IMR-90 (cell line): ENCODE results near the gene IFIT2. TPM values are rescaled to one million over a fixed set of nuclear protein-coding genes. Genes with fewer than 3 reads are reported as not detected.

ENCODE experiments used
- ATAC-seq: fragments of 200-7000 bp; cut with Tn5 transposase; 2 replicates; pipeline ENCODE4 v1.9.1; 2020; ENCODE audit warnings: low read depth, mild to moderate bottlenecking, moderate library complexity
- BruUV-seq: library from RNA; stranded (reverse); fragments of 400-500 nt; replicated peaks from 2 replicates; lab custom pipeline; 2021; lab: Mats Ljungman, UMichigan
- CTCF ChIA-PET: fragments of 300-600 bp; formaldehyde crosslinking; extraction: SDS; loops from one replicate; lab custom pipeline; 2021; ENCODE audit warnings: antibody characterized with exemption; lab: Yijun Ruan, JAX
- POLR2A ChIA-PET: fragments of 300-600 bp; sonication (Branson Sonifier 250); formaldehyde crosslinking; loops from one replicate; lab custom pipeline; 2022; ENCODE audit warnings: antibody characterized with exemption; ENCODE audit not compliant: unreplicated experiment; lab: Charles Lee
- DNase-seq: peaks from one replicate; pipeline ENCODE4 v3.0.0; 2013
- H2AFZ ChIP-seq: replicated peaks from 2 replicates; pipeline ENCODE3; 2013; ENCODE audit warnings: low read length, mild to moderate bottlenecking; ENCODE audit not compliant: poor library complexity
- H2AK5ac ChIP-seq: 2 replicates; pipeline ENCODE4 v1.6.1; 2013; ENCODE audit warnings: low read depth, low read length, inconsistent platforms
- H2AK9ac ChIP-seq: replicated peaks from 2 replicates; pipeline ENCODE3; 2013; ENCODE audit warnings: mild to moderate bottlenecking, low read depth, low read length, moderate library complexity; ENCODE audit not compliant: poor library complexity
- H2BK120ac ChIP-seq: 2 replicates; pipeline ENCODE4 v1.6.1; 2013; ENCODE audit warnings: low read depth, low read length, inconsistent platforms
- H2BK15ac ChIP-seq: 3 replicates; pipeline ENCODE4 v1.6.1; 2013; ENCODE audit warnings: low read depth, low read length, inconsistent platforms
- H2BK20ac ChIP-seq: 2 replicates; pipeline ENCODE4 v1.6.1; 2013; ENCODE audit warnings: low read depth, mild to moderate bottlenecking, inconsistent platforms, low read length, moderate library complexity
- H2BK5ac ChIP-seq: 2 replicates; pipeline ENCODE4 v1.6.1; 2013; ENCODE audit warnings: mild to moderate bottlenecking, low read depth, low read length, inconsistent platforms; ENCODE audit not compliant: poor library complexity, severe bottlenecking
- H3K14ac ChIP-seq: replicated peaks from 2 replicates; pipeline ENCODE4 v1.6.1; 2013; ENCODE audit warnings: low read depth, low read length, inconsistent platforms
- H3K18ac ChIP-seq: 2 replicates; pipeline ENCODE4 v1.6.1; 2013; ENCODE audit warnings: low read depth, low read length, control low read depth
- H3K23ac ChIP-seq: 2 replicates; pipeline ENCODE4 v1.6.1; 2013; ENCODE audit warnings: low read depth, low read length, inconsistent platforms
- H3K27ac ChIP-seq: 2 replicates; pipeline ENCODE4 v1.5.1; 2013; ENCODE audit warnings: mild to moderate bottlenecking, control low read depth, low read length; ENCODE audit not compliant: insufficient read depth
- H3K27me3 ChIP-seq: 2 replicates; pipeline ENCODE4 v1.6.1; 2013; ENCODE audit warnings: low read length; ENCODE audit not compliant: control insufficient read depth, insufficient read depth
- H3K36me3 ChIP-seq: 2 replicates; pipeline ENCODE4 v1.6.1; 2013; ENCODE audit warnings: low read length, mixed read lengths; ENCODE audit not compliant: control insufficient read depth, insufficient read depth
- H3K4ac ChIP-seq: 2 replicates; pipeline ENCODE4 v1.6.1; 2013; ENCODE audit warnings: low read depth, low read length, inconsistent platforms
- H3K4me1 ChIP-seq: 2 replicates; pipeline ENCODE4 v1.6.1; 2013; ENCODE audit warnings: low read length, mixed read lengths; ENCODE audit not compliant: control insufficient read depth, insufficient read depth
- H3K4me2 ChIP-seq: 2 replicates; pipeline ENCODE4 v1.6.1; 2013; ENCODE audit warnings: low read depth, mild to moderate bottlenecking, control low read depth, low read length, moderate library complexity
- H3K4me3 ChIP-seq: 2 replicates; pipeline ENCODE4 v1.5.1; 2013; ENCODE audit warnings: low read depth, mild to moderate bottlenecking, control low read depth, low read length, moderate library complexity; ENCODE audit not compliant: insufficient read depth
- H3K56ac ChIP-seq: 2 replicates; pipeline ENCODE4 v1.6.1; 2013; ENCODE audit warnings: low read length, inconsistent platforms; ENCODE audit not compliant: insufficient read depth; ENCODE audit errors: extremely low read depth
- H3K79me1 ChIP-seq, 2 experiments: 2 replicates each; pipeline ENCODE4 v1.6.1; 2013; ENCODE audit warnings: low read length in 2 of 2, inconsistent platforms in 1 of 2, low read depth in 1 of 2
- H3K9ac ChIP-seq: 2 replicates; pipeline ENCODE4 v1.6.1; 2013; ENCODE audit warnings: low read depth, low read length, control low read depth
- H3K9me1 ChIP-seq: 2 replicates; pipeline ENCODE4 v1.6.1; 2013; ENCODE audit warnings: low read length, inconsistent platforms; ENCODE audit not compliant: insufficient read depth
- H3K9me3 ChIP-seq: 2 replicates; pipeline ENCODE4 v1.6.1; 2013; ENCODE audit warnings: low read length; ENCODE audit not compliant: control insufficient read depth, insufficient read depth
- H4K20me1 ChIP-seq: 2 replicates; pipeline ENCODE4 v1.6.1; 2013; ENCODE audit warnings: low read length, inconsistent platforms; ENCODE audit not compliant: insufficient read depth
- H4K5ac ChIP-seq: 2 replicates; pipeline ENCODE4 v1.6.1; 2013; ENCODE audit warnings: mild to moderate bottlenecking, low read depth, low read length, control low read depth
- H4K8ac ChIP-seq, 2 experiments: 2 replicates each; pipeline ENCODE4 v1.6.1; 2013; ENCODE audit warnings: low read depth in 2 of 2, low read length in 2 of 2, control low read depth in 1 of 2, inconsistent platforms in 1 of 2
- H4K91ac ChIP-seq: 2 replicates; pipeline ENCODE4 v1.6.1; 2013; ENCODE audit warnings: low read depth, low read length, inconsistent platforms; ENCODE audit not compliant: insufficient read depth
- BHLHE40 ChIP-seq: fragments of 150-350 bp; IDR thresholded peaks from 2 replicates; pipeline ENCODE4 v1.6.1; 2016; ENCODE audit warnings: mild to moderate bottlenecking, low read depth, low read length
- CEBPB ChIP-seq: IDR thresholded peaks from 2 replicates; pipeline ENCODE4 v1.6.1; 2012; ENCODE audit warnings: low read depth, low read length, improper control_type of control experiment
- CHD1 ChIP-seq: IDR thresholded peaks from 2 replicates; pipeline ENCODE4 v1.6.1; 2012; ENCODE audit warnings: low read depth, low read length, improper control_type of control experiment
- ELK1 ChIP-seq: fragments of 150-350 bp; IDR thresholded peaks from 2 replicates; pipeline ENCODE4 v1.6.1; 2016; ENCODE audit warnings: low read depth, mild to moderate bottlenecking, low read length, moderate library complexity, borderline replicate concordance
- FOS ChIP-seq: fragments of 150-350 bp; IDR thresholded peaks from 2 replicates; pipeline ENCODE4 v1.6.1; 2016; ENCODE audit warnings: low read depth, low read length
- MAFK ChIP-seq: IDR thresholded peaks from 2 replicates; pipeline ENCODE4 v1.6.1; 2012; ENCODE audit warnings: low read depth, low read length, improper control_type of control experiment
- MAZ ChIP-seq: IDR thresholded peaks from 2 replicates; pipeline ENCODE4 v1.6.1; 2012; ENCODE audit warnings: low read depth, mild to moderate bottlenecking, low read length, improper control_type of control experiment, moderate library complexity, borderline replicate concordance
- MXI1 ChIP-seq: IDR thresholded peaks from 2 replicates; pipeline ENCODE4 v1.6.1; 2012; ENCODE audit warnings: low read depth, mild to moderate bottlenecking, low read length, moderate library complexity, borderline replicate concordance
- NFE2L2 ChIP-seq: fragments of 150-350 bp; IDR thresholded peaks from 2 replicates; pipeline ENCODE4 v1.6.1; 2016; ENCODE audit warnings: low read depth, mild to moderate bottlenecking, low read length
- POLR2A ChIP-seq: IDR thresholded peaks from 2 replicates; pipeline ENCODE4 v1.6.1; 2012; ENCODE audit warnings: mild to moderate bottlenecking, low read depth, low read length
- RAD21 ChIP-seq: IDR thresholded peaks from 2 replicates; pipeline ENCODE4 v1.6.1; 2012; ENCODE audit warnings: low read length, improper control_type of control experiment
- RFX5 ChIP-seq: IDR thresholded peaks from 2 replicates; pipeline ENCODE4 v1.8.0; 2012; ENCODE audit warnings: low read depth, mild to moderate bottlenecking, low read length, moderate library complexity
- SMC3 ChIP-seq: fragments of 150-350 bp; IDR thresholded peaks from 2 replicates; pipeline ENCODE4 v1.6.1; 2016; ENCODE audit warnings: low read depth, mild to moderate bottlenecking, antibody characterized with exemption, low read length, moderate library complexity
- WGBS, 2 experiments: methylation state at CpG; one replicate each; pipeline versions ENCODE4 v1.1.5 to v1.1.7; 2013; ENCODE audit warnings: missing lambda C conversion rate in 2 of 2; ENCODE audit not compliant: insufficient read length in 1 of 2; ENCODE audit errors: extremely low coverage in 2 of 2; 5-methylcytosine and 5-hydroxymethylcytosine counted together
- dilution Hi-C: fragments of 300-500 bp; cut with HindIII; formaldehyde crosslinking; loops from one replicate; pipeline ENCODE4 v1.14.3; 2018; ENCODE audit warnings: low sequenced_read_pairs; ENCODE audit not compliant: unreplicated experiment
- in situ Hi-C: fragments of 300-500 bp; cut with MboI; formaldehyde crosslinking; loops from 3 replicates; pipeline ENCODE4 v1.14.3; 2019; ENCODE audit warnings: low sequenced_read_pairs, inconsistent platforms, mixed read lengths
- intact Hi-C: fragments of 100-400 bp; cut with micrococcal nuclease; formaldehyde crosslinking; loops from 2 replicates; pipeline ENCODE4 v1.10.0; 2022
- polyA plus RNA-seq, 3 experiments: library from polyadenylated mRNA; depleted of rRNA; stranded (reverse); fragments of >200 nt; gene quantifications; 2 replicates each; pipeline ENCODE4 v1.2.3, GENCODE V29; 2012; ENCODE audit warnings: low replicate concordance in 1 of 3
- total RNA-seq: library from RNA; depleted of rRNA; stranded (reverse); fragments of >200 nt; gene quantifications from 2 replicates; pipeline ENCODE4 v1.2.3, GENCODE V29; 2012
- TF ChIP-seq, protein P1 (sequence below): fragments of 150-350 bp; IDR thresholded peaks from 2 replicates; pipeline ENCODE4 v1.6.1; 2017; ENCODE audit warnings: mild to moderate bottlenecking, antibody characterized with exemption, low read length, low read depth
- TF ChIP-seq, protein P2 (sequence below): conservative IDR thresholded peaks from 2 replicates; pipeline ENCODE4 v1.5.1; 2012; ENCODE audit warnings: mild to moderate bottlenecking, low read depth, low read length, improper control_type of control experiment

The IFIT2 gene
- total and polyA plus RNA-seq, 2 of the 4 experiments (the other 2 are of a cell fraction), result 1.1 to 2.2 TPM

GRCh38 chr10:89301232-89301631, 614 bp upstream of the IFIT2 start:
- H3K4me1 ChIP-seq, result peaks cover 10% of the 10 kb centered on the region
- H2BK15ac ChIP-seq, result peak overlapping the region; percentile 52; the same call in 2 of the 3 replicates
- peak overlapping the region; percentile 67 for H3K9ac ChIP-seq
- H2BK20ac ChIP-seq, result 0 out of 2 replicates have a peak overlapping the region, but pooled peaks have one; percentile 44
- H3K36me3 ChIP-seq, result no peaks in the 10 kb centered on the region; the same call in 1 of the 2 replicates
- intact Hi-C loops (no loop called here), dilution Hi-C loops (no loop called here), in situ Hi-C loops (no loop called here)
- H3K4ac ChIP-seq, result peak overlapping the region; percentile 65
- H3K79me1 ChIP-seq, result peaks cover 2 to 4% of the 10 kb centered on the region in 2 experiments; a peak in 1 of 4 replicates
- H3K14ac ChIP-seq, result peak overlapping the region; percentile 35; the same call in 1 of the 2 replicates
- H3K23ac ChIP-seq, result peak overlapping the region; percentile 5; the same call in 1 of the 2 replicates
- H3K4me3 ChIP-seq, result no peak overlapping the region
- H4K8ac ChIP-seq, result peak overlapping the region; percentile 9 to 87; a peak in 3 of 4 replicates
- H3K56ac ChIP-seq, result no peak overlapping the region
- H2BK120ac ChIP-seq, result peak overlapping the region; percentile 75
- peak overlapping the region; percentile 56 for H4K5ac ChIP-seq
- ChIA-PET CTCF (interaction anchor here (0.6 to 1.1 kb wide), 6 partner anchors 17 to 679 kb away, joined by 3 to 4 read pairs (median 4); no protein-coding TSS in a partner anchor), POLR2A (interaction anchor here (0.6 to 0.8 kb wide), 2 partner anchors 27 to 52 kb away, joined by 3 read pairs; partner anchors contain the start of gene IFIT3)
- H3K27ac ChIP-seq, result peak overlapping the region; percentile 70; the same call in 1 of the 2 replicates
- peak overlapping the region; percentile 97 for H3K4me2 ChIP-seq
- H4K20me1 ChIP-seq, result no peaks in the 10 kb centered on the region
- H3K18ac ChIP-seq, result peak overlapping the region; percentile 80
- BruUV-seq, result no TSS peak
- H3K9me3 ChIP-seq, result no peaks in the 10 kb centered on the region
- H3K9me1 ChIP-seq, result no peaks in the 10 kb centered on the region; the same call in 1 of the 2 replicates
- DNase-seq (peak; percentile 43), ATAC-seq (peak; percentile 65)
- 0 out of 2 replicates have a peak overlapping the region, but pooled peaks have one; percentile 16 for H4K91ac ChIP-seq
- no peak overlapping the region; the same call in 1 of the 2 replicates for H2AK5ac ChIP-seq
- H2AFZ ChIP-seq, result peak overlapping the region; percentile 9
- no peak overlapping the region for H2AK9ac ChIP-seq
- H3K27me3 ChIP-seq, result no peaks in the 10 kb centered on the region
- no CpG with 5 or more reads among the region's 2 CpGs for WGBS, 2 experiments
- H2BK5ac ChIP-seq, result peak overlapping the region; percentile 81
- no peak for TF ChIP-seq RFX5
- no peak for TF ChIP-seq SMC3
- no peak for TF ChIP-seq MAZ
- no peak for TF ChIP-seq CEBPB
- TF ChIP-seq, protein P1, sequence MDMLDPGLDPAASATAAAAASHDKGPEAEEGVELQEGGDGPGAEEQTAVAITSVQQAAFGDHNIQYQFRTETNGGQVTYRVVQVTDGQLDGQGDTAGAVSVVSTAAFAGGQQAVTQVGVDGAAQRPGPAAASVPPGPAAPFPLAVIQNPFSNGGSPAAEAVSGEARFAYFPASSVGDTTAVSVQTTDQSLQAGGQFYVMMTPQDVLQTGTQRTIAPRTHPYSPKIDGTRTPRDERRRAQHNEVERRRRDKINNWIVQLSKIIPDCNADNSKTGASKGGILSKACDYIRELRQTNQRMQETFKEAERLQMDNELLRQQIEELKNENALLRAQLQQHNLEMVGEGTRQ, result no peak
- TF ChIP-seq MXI1, result no peak
- TF ChIP-seq, protein P2, sequence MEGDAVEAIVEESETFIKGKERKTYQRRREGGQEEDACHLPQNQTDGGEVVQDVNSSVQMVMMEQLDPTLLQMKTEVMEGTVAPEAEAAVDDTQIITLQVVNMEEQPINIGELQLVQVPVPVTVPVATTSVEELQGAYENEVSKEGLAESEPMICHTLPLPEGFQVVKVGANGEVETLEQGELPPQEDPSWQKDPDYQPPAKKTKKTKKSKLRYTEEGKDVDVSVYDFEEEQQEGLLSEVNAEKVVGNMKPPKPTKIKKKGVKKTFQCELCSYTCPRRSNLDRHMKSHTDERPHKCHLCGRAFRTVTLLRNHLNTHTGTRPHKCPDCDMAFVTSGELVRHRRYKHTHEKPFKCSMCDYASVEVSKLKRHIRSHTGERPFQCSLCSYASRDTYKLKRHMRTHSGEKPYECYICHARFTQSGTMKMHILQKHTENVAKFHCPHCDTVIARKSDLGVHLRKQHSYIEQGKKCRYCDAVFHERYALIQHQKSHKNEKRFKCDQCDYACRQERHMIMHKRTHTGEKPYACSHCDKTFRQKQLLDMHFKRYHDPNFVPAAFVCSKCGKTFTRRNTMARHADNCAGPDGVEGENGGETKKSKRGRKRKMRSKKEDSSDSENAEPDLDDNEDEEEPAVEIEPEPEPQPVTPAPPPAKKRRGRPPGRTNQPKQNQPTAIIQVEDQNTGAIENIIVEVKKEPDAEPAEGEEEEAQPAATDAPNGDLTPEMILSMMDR, result no peak
- TF ChIP-seq CHD1, result no peak
- TF ChIP-seq BHLHE40, result no peak
- no peak for TF ChIP-seq POLR2A
- no peak for TF ChIP-seq FOS
- no peak for TF ChIP-seq RAD21
- no peak for TF ChIP-seq ELK1
- no peak for TF ChIP-seq NFE2L2
- no peak for TF ChIP-seq MAFK
